GM19240 (cell line): Measurements from ENCODE around the gene LPXN.
A peak's percentile ranks its signal among the peaks of the same experiment; 100 is the strongest.
"Not testable (repeated sequence)": the region's sequence is repeated elsewhere in the genome, so short reads cannot be mapped to it uniquely, and the experiment has no call there.

Source experiments
- DNase-seq: peaks from one replicate; pipeline ENCODE4 v3.0.0; 2011; ENCODE audit warnings: low spot score; ENCODE audit not compliant: insufficient read length

Gene LPXN

GRCh38 chr11:58579192-58580129, 3.8 kb upstream of the LPXN start:
- no peak for DNase-seq

GRCh38 chr11:58578635-58579191, 3.1 kb upstream of the LPXN start, which contains the start of gene ZFP91:
TSS of gene ZFP91 (plus strand) at chr11:58579063. CDS start at chr11:58579282, 219 bp downstream.
- peak; percentile 22 for DNase-seq

- no peak for DNase-seq
These were observed 2.5 kb upstream of the LPXN start for GRCh38 chr11:58578136-58578634.

GRCh38 chr11:58577555-58578135, 2.0 kb upstream of the LPXN start:
- DNase-seq, result no peak

- DNase-seq, result no peak
These were observed 1.3 kb upstream of the LPXN start for GRCh38 chr11:58576887-58577471.

- no peak for DNase-seq
These were observed 775 bp downstream of the LPXN start for GRCh38 chr11:58574881-58575280.

GRCh38 chr11:58573451-58574104, 2.1 kb downstream of the LPXN start:
- no peak for DNase-seq

GRCh38 chr11:58572906-58573305, 2.8 kb downstream of the LPXN start:
- DNase-seq, result not testable (repeated sequence)

- no peak for DNase-seq
These were observed 7.7 kb downstream of the LPXN start for GRCh38 chr11:58567889-58568512.

GRCh38 chr11:58564231-58564630, 11.4 kb downstream of the LPXN start:
- no peak for DNase-seq

GRCh38 chr11:58562375-58562800, 13.3 kb downstream of the LPXN start:
- DNase-seq, result no peak

GRCh38 chr11:58561394-58562098, 14.1 kb downstream of the LPXN start:
- DNase-seq, result no peak

GRCh38 chr11:58560842-58561241, 14.8 kb downstream of the LPXN start:
- DNase-seq, result no peak

- DNase-seq, result no peak
These were observed 26.0 kb downstream of the LPXN start for GRCh38 chr11:58549644-58550043.

- no peak for DNase-seq
These were observed 28.8 kb downstream of the LPXN start for GRCh38 chr11:58546841-58547240.

- no peak for DNase-seq
These were observed 43.8 kb downstream of the LPXN start for GRCh38 chr11:58531865-58532341.

GRCh38 chr11:58530236-58530635, 45.4 kb downstream of the LPXN start:
- DNase-seq, result no peak

GRCh38 chr11:58527429-58527828, 48.2 kb downstream of the LPXN start:
- DNase-seq, result no peak

- no peak for DNase-seq
These were observed 48.9 kb downstream of the LPXN start for GRCh38 chr11:58526721-58527120.

GRCh38 chr11:58525037-58525614, 50.5 kb downstream of the LPXN start:
- DNase-seq, result peak; percentile 37
